Measurements from ENCODE around the gene EML4. TPM values are rescaled to one million over a fixed set of nuclear protein-coding genes. Genes with fewer than 3 reads are reported as not detected.

The EML4 gene
- total and polyA plus RNA-seq, 2 of the 13 experiments (the other 11 are each of a cell fraction or from before 2014, with no cell fraction given) = 243 to 476 TPM

- TF ChIP-seq ETS1 (CRISPR knock-in tag; IDR thresholded peaks at IDR 0.05) = 0 out of 2 replicates have a peak, but pooled peaks have one; percentile 15
- peak; percentile 35; the same call in 1 of the 2 replicates for TF ChIP-seq ZNF768 (CRISPR knock-in tag; IDR thresholded peaks at IDR 0.05)
- TF ChIP-seq ZNF691 (CRISPR knock-in tag; IDR thresholded peaks at IDR 0.05; ENCODE audit: borderline replicate concordance, low read depth) = peak; percentile 50; the same call in 1 of the 2 replicates
- peak; percentile 94; the same call in 1 of the 2 replicates for TF ChIP-seq NCOA5 (CRISPR knock-in tag; IDR thresholded peaks at IDR 0.05)
- TF ChIP-seq MXD1 (CRISPR knock-in tag; IDR thresholded peaks at IDR 0.05) = 0 out of 2 replicates have a peak, but pooled peaks have one; percentile 54
- 0 out of 2 replicates have a peak, but pooled peaks have one; percentile 43 for TF ChIP-seq ZNF773 (CRISPR knock-in tag; IDR thresholded peaks at IDR 0.05; ENCODE audit: borderline replicate concordance)
- TF ChIP-seq NFE2L2 (IDR thresholded peaks at IDR 0.05; ENCODE audit: low read length) = peak; percentile 58; the same call in 1 of the 2 replicates
- TF ChIP-seq MED1 (CRISPR knock-in tag; IDR thresholded peaks at IDR 0.05) = peak; percentile 17; the same call in 1 of the 2 replicates
- TF ChIP-seq THAP9 (CRISPR knock-in tag; IDR thresholded peaks at IDR 0.05; ENCODE audit: borderline replicate concordance) = peak; percentile 18; the same call in 1 of the 2 replicates
- 0 out of 2 replicates have a peak, but pooled peaks have one; percentile 42 for TF ChIP-seq NRL (CRISPR knock-in tag; IDR thresholded peaks at IDR 0.05; ENCODE audit: borderline replicate concordance)
- no peak for TF ChIP-seq MXI1 (IDR thresholded peaks at IDR 0.05; ENCODE audit: borderline replicate concordance, low read depth, low read length)
- TF ChIP-seq ZNF589 (CRISPR knock-in tag; conservative IDR thresholded peaks at IDR 0.05) = 0 out of 2 replicates have a peak, but pooled peaks have one; percentile 13
- TF ChIP-seq GZF1 (CRISPR knock-in tag; IDR thresholded peaks at IDR 0.05) = no peak
- no peak for TF ChIP-seq MED8 (CRISPR knock-in tag; IDR thresholded peaks at IDR 0.05; ENCODE audit: insufficient replicate concordance)
- TF ChIP-seq POGK (CRISPR knock-in tag; conservative IDR thresholded peaks at IDR 0.05) = peak; percentile 45
- TF ChIP-seq POLR2G (IDR thresholded peaks at IDR 0.05; ENCODE audit: low read depth, low read length) = peak; percentile 68
- TF ChIP-seq ZNF746 (CRISPR knock-in tag; IDR thresholded peaks at IDR 0.05) = no peak
These were observed 171.9 kb downstream of the EML4 start (continued) for GRCh38 chr2:42340938-42341636.

Measured in HepG2 (cell line).